HG02759 (cell line): ENCODE measurements around the gene VAC14.

Experiments used
- ATAC-seq: cut with Tn5 transposase; IDR thresholded peaks from one replicate; pipeline ENCODE4 v1.9.1; 2021; ENCODE audit warnings: mild to moderate bottlenecking, moderate library complexity; ENCODE audit not compliant: unreplicated experiment

The VAC14 gene

DNA sequence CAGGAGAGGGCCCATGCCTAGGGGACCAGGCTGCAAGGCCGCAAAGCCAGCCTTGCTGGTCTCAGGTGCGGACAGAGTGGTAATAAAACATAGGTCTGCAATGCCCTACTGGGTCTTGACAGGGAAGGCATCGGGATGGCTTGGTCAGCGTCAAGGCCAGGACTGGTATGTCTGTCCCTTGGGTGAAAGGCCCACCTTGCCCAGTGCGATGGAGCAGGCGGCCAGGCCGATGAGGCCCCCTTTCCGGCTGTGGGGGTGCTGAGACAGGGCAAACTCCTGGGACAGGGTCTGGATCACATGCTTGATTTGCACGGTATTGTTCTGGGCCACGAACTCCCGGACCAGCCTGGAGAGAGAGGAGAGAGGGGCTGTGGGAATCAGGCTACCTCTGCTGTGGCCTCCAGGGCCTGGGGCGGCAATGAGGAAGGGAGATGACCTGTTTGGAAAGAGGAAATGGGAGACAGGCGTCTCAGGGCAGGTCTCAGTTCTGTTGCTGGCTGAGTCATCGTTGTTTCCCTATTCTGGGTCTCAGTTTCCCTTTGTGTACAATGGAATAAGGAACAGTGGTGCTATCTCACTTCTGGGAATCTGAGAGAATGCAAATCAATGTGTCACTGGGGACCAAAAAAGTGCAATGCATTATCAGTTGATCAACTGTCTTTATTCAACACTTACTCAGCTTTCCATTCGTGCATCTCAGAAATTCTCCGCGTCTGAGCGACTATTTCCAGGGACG, 14.8 kb downstream of the VAC14 start:
- ATAC-seq, result no peak

DNA sequence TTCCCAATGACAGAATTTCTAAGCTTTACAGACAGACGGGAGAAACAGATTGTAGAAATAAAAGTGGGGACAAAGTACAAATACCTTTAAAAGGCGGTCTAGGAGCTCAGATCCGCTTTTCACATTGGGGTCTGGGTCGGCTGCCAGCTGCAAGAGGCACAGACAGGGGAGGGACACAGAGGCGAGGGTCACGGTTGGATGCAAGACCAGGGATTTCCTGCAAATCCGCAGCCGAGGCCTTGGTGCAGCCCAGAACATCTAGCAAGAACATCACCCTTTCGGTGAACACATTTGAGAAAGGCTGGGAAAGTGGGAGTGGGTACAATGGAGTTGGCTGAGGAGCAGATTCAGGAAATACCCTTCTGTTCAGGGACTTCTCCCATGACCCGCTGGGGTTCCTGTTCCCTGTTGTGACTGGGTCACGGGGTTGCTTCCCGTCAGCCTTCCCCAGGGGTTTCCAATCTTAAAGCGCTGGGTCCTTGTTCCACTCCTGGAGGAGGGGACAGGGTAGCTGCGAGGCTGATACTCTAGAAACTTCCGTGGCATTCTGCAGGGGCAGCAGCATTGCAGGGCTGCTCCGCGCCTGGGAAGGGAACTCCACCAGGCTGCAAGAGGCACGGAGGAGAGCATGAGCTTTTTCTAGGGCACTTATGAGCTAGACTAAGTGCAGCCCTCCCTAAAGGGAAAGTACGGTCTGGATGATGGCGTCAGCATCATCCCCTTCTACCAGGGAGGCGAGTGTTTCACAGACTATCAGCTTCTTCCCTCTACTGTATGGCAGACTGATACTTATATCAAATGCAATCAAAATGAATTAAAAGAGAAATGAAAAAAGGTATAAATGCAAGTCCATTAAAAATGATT, 16.0 kb downstream of the VAC14 start:
- no peak for ATAC-seq

- no peak for ATAC-seq
Observed at GRCh38 chr16:70782237-70782636, 18.7 kb downstream of the VAC14 start.

DNA sequence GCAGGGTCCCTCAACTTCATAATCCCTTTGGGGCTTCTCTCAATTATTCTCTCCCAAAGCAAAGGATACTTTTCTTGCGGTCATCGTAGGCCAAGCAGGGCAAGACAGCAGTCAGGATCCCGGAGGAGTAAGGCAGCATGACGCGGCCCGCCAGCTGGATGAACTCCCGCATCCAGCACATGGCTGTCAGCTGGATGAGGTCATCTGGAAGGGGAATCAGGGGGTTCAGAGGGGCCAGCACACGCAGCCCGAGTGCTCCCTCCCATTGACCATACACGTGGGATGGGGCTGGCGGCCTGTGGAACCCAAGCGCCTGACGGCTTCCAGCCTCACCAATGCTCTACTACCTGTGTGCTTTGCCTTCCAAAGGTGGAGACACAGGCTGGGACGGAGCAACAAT, 19.2 kb downstream of the VAC14 start:
- ATAC-seq, result no peak

GRCh38 chr16:70780546-70780945, 20.4 kb downstream of the VAC14 start:
- ATAC-seq, result no peak

DNA sequence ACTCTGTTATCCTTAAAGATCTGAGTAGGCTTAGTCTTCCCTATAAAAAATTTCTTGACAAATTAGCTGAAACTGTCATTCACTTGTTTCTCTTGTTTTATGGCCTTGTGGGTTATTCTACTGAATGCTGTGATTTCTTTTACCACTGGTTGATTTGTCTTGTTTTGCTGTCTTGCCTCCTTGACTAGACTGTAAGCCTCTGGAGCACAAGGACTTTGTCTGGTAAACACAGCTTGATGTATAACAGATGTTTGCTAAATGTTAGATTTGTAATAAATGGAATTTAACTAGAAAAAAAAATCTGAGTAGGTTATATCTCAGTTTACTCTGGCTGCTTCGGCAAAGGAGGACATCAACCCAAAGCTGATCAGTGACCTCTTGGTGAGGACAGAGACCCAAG, 21.6 kb downstream of the VAC14 start:
- ATAC-seq, result no peak

- no peak for ATAC-seq
Observed at GRCh38 chr16:70778901-70779309, 22.1 kb downstream of the VAC14 start.

DNA sequence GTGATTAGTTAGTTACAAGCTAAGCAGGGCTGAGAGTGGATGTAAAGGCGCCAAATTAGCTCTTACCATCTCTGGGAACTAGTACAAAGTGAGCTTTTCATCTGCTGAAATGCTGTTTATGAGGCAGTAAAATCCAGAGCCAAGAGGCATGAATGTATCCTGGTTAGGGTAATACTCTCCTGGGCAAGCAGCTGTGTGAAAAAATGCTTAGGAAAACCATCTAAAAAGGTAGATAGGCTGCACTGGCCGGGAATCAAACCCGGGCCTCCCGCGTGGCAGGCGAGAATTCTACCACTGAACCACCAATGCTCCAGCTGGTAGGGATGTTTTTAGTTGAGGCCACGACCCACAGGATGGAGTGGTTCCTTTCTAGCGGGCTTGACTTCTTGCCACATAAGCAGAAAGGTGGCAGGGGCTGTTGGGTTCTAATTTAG, 23.0 kb downstream of the VAC14 start:
- no peak for ATAC-seq

GRCh38 chr16:70777496-70777895, 23.5 kb downstream of the VAC14 start:
- no peak for ATAC-seq

DNA sequence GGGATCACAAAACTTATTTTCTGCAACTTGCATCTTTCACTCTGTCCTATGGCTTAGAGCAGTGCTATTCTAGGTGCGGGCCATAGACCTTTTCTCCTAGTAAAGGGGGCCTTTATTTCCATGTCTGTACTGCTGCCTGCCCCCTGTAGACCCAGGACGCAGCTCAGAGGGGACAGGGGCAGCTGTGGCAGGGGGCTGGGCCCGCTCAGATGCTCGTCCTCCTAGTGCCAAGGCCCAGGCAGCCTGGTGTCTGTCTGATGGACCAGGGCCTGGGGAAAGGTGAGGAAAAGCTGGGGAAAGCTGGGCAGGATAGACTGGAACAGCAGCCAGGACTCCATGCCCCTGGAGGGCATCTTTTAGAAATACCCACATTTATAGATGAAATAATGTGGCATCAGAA, 25.6 kb downstream of the VAC14 start:
- ATAC-seq, result no peak

DNA sequence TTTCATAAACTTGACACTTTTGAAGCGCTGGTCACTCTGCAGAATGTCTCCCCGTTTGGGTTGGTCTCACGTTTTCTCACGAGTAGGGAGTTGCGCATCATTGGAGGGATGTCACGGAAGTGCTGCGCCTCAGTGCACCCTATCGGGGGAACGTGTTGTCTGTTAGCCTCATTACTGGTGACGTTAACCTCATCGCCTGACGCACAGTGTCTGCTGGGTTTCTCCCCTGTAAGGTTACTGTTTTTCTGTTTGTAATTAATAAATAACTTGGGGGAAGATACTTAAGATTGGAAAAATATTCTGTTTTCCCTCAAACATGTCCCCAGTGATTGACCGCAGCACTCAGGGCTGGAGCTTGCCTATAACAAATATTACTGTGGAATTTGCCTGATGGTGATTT, 26.7 kb downstream of the VAC14 start:
- ATAC-seq, result no peak

- no peak for ATAC-seq
Observed at GRCh38 chr16:70772493-70772892, 28.5 kb downstream of the VAC14 start.

GRCh38 chr16:70770626-70771552, 30.1 kb downstream of the VAC14 start:
- peak; percentile 66 for ATAC-seq

GRCh38 chr16:70770291-70770625, 30.7 kb downstream of the VAC14 start:
- ATAC-seq, result no peak

GRCh38 chr16:70769761-70770160, 31.2 kb downstream of the VAC14 start:
- ATAC-seq, result no peak

DNA sequence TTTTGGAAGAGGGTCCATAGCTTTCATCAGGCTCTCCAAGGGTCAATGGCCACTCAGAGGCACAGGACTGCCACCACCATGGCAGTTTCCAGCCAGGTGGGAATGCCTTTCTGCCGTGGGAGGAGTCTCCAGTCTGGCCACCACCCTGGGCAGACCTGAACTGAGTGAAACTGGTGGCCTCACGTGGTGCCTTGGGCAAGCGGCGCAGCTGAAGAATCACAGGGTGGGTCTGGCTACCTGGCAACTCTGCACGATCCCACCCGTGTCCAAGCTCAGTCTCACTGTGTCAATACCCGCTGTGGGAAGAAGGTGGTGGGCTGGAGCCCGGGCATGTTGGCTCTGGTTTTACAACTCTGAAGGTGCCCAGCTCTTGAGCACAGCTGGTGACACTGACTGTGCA, 31.8 kb downstream of the VAC14 start:
- no peak for ATAC-seq

DNA sequence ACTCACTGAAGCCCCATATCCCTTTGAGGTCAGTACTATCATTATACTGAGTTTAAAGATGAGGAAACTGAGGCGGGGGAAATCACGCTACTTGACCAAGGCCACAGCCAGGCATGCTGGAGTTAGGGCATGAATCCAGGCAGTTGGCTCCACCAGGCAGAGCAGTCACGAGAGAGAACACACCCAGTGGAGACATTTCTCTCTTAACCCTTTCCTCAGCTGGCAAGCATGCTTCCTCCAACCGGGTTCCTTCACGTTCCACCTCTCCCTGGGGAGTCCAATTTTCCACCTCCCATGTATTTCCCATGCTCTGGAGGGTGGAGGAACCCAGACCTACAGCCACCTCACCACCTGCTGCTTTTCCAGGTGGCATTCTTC, 32.8 kb downstream of the VAC14 start:
- no peak for ATAC-seq

DNA sequence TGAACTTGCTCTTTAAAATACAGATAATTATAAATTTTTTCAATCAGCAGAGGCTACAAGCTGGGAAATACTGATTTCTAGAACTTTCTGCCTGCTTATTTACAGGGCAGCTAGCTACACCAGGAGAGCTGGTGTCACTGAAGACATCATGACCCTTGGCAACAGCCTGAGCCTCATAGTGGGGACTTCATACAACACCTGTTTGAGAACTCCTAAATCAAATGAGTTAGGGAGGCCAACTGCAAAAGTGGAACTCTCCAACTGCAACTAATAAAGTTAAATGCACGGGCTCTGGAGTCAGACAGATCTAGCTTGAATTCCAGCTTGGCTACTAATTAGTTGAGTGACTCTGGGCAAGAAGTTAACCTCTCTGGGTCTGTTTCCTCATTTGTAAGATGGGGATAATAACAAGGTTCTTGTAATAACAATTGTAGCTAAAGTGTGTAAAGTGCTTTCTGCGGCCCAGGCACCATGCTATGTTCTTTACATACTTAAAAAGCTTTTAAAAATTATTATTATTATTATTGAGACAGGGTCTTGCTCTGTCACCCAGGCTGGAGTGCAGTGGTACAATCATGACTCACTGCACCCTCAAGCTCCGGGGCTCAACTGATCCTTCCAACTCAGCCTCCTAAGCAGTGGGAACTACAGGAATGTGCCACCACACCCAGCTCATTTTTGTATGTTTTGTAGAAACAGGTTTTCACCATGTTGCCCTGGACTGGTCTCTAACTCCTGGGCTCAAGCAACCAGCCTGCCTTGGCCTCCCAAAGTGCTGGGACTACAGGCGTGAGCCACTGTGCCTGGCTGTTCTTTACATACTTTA, 33.4 kb downstream of the VAC14 start:
- no peak for ATAC-seq

DNA sequence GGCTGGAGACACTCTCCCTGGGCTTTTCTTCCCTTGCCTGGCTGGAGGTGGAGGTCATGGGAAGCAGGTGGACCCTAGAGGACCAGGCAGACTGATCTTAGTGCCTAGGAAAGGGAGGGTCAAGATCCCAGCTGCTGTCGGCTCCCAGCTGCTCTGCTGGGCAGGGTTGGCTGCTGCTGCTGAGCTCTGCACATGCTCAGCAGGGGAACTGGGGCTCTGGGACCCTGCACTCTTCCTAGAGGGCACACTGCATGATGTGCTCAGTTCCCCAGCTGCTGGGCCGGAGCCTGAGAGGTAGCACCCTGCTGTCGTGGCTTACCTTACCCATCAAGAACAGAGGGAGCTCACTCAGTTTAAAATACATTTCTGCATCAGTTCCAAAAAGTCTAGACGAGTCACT, 34.3 kb downstream of the VAC14 start:
- ATAC-seq, result no peak

GRCh38 chr16:70766176-70766575, 34.8 kb downstream of the VAC14 start:
- ATAC-seq, result no peak
